Activated CD4-positive, alpha-beta T cell treated with anti-CD3 and anti-CD28 coated beads, Interleukin-2, Interleukin-6, amounts not matched to agents 100 ng/mL and 50 ng/mL, durations not matched to agents 16 hours and 8 hours (primary cell): ENCODE data around the gene TET3.

Source experiments
- DNase-seq: peaks from one replicate; pipeline ENCODE4 v3.0.0-alpha.2; 2020

The TET3 gene

DNA sequence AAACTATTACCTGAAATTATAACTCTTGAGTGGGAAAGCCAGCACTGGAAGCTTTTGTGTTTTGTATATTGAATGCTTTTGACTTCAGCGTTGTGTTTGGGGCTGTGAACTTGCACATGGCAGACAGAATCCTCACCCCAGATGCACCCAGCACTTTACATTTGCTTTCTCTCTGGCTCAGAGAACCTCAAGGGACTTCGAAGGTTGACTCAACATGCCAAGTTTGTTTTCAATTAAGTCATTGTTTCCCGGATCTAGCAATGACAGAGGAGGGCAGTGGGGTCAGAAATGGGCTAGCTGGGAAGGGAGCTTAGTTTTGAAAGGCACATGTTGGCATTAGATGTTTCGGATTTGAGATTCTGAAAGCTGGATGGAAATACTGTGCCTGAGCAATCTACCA is 22.4 kb downstream of the TET3 start:
- DNase-seq: no peak

DNA sequence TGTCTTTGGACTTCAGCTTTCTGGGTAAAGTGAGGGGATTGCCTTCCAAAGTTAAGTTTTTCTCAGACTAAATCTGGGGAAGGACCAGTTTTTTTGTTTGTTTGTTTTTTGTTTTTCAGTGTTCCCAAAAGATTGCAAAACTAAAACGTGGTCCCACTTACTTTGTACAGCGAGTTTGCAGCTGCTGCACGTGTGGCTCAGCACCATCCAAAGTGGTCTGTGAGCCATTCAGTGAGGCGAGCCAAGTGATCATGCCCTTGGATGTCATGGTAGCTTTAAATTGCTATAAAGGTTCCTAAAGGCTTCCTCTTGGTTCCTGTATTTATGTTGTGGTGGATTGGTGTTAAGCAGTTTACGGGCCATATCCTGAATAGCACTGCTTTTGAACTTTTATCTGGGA is 23.0 kb downstream of the TET3 start:
- DNase-seq: no peak

DNA sequence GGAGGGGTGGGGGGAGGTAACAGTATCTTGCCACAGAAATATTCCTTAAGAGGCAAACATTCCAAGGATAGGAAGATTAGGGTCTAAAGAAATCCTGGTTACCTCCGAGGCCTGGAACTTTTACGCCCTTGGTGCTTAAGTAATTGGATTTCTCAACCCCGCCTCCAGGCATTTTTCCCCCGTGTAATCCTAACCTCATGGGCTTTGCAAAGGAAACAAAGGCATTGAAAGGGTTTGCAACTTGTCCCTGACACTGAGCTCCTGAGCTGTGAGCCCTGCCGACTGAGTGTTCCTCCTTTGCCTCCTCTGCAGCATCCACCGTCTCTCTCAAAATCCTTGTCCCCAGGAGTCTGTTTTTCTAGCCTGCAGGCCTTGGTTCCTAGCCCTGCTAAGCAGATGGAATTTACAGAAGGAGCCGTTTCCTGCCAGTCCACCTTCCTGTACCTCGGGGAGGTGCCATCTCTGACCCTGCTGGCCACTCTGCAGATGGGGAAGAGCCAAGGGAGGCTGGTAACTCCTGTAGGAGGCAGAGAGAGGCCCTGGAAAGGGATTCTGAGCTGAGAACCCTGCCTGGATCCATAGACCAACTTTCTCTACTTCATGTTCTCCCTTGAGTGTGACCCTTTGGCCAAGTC is 24.2 kb downstream of the TET3 start:
- no peak for DNase-seq

DNA sequence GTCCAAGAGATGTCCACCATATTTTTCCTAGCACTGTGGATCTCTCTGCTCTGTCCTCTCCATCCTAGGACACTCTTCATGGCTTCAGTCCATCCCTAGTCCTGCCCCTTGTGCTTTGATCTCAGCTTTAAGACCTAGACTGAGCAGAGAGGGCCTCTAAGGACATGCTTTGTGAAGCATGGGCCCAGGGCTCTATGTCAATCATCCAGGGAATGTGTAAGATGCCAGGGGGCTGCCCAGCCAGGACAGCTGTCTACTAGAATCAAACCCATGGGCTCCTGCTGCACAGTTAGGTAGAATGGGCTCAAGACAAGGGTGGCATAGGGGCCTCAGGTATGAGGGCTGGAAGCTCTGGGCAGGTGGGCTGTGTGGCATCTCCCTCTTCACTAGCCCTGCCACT is 24.9 kb downstream of the TET3 start:
- no peak for DNase-seq

DNA sequence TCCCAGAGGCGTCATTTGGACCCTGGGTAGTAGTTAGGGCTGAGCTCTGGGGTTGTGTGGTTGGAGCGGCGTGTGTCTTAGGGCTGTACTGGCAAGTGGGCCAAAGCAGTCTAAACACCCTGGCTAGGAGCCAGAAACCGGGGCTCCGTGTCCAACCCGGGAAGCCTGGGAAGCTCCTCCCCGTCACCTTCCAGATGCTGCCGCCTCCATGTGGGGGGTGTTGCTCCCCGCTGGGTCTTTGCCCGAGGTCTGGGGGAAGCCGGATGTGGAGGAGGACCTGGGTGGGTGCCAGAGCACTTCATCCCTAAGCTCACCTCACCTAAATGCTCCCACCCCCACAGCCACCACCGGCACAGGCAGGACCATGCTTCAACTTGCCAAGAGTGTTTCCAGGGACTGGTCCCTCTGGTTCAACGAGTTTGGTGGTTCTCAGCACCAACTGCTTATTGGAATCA is 25.4 kb downstream of the TET3 start:
- no peak for DNase-seq

DNA sequence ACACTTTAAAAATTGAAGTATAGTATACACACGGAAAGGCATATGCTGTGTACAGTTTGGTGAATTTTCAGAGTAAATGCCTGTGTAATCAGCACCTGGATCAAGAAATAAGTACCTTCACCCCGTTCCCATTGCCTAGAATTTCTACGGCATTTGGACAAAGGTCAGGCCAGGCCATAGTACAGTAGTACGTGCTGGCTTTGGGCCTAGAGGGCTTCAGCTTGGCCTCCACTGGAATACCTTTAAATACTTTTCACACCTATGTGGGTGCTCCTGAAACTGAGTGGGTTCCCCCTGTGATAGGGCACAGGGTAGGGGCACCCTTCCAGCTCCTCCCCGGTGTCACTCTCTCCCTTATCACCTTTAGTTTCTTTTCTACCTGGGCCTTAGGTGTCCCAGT is 26.5 kb downstream of the TET3 start:
- no peak for DNase-seq

DNA sequence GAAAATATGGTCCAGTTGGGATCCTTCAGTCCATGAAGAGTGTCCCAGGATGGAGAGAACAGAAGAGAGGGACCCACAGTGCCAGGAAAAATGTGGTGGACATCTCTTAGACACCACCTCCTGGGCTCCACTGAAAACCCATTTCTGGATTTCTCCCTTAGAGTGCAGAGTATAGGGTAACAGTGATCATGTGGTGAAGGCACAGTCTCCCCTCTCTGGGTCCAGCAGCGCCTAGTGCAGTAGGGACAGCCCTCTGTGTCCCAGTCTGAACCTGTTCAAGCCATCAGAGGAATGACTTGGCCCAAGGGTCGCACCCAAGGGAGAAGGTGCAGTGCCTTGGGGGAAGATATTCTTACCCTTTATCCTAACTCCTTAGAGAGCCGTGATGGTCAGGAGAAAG is 30.1 kb downstream of the TET3 start:
- no peak for DNase-seq

DNA sequence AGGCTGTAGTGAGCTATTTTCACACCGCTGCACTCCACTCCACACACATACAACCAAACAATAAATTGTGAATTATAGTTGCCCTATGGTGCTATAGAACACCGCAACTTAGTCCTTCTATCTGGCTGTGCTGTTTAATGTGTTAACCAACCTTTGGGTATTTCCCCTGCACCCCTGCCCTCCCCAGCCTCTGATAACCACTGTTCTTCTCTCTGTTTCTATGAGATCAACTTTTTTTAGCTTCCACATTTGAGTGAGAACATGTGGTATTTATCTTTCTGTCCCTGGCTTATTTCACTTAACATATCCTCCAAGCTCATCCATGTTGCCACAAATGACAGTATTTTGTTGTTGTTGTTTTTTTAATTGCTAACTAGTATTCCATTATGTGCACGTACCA is 32.5 kb downstream of the TET3 start:
- no peak for DNase-seq

DNA sequence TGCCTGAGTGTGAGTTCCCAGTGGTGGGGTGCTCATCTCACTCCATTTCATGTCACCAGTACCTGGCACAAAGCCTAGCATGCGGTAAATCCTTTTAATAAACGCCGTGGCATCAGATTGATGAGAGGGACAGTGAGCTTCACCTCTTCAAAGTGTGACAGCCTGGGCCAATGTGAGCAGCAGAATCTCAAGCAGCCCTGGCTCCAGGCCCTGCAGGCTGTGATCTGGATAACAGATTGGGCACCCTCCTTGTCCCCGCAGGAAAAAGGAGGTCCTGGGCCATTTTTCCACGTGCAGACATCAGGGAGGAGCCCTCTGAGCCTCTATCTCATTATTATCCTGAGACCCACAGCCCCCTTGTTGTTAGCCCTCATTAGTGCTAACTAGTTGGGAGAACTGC is 34.8 kb downstream of the TET3 start:
- no peak for DNase-seq

DNA sequence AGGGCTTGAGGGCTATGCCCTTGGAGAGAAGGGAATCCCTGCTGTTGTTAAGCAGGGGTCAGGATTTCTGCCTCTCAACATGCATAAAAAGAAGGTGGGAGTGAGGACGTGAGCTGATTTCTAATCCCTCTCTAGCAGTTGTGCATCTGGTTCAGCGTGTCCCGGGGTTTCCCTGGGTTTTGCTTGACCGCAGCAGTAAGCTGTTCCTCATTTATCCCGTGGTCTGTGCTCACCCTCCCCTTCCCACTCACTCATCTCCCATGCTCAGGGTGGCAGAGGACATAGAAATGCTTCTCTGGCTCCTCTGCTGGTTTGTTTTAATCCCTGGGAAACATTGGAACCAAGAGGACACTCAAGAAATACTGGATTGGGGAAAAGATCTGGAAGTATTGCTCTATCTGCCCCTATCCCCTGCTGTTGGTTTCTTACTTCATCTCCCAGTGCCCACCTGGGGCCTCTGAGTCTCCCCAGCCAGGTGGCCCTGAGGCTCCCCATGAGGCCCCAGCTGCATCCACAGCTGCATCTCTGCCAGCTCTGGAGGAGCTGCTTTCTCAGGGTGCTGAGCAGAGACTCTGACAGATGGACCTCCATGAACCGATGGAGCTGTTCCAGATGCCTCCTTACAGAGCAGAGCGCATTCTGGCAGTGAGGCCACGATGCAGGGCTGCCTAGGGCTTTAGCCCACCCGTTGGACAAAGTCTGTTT is 36.1 kb downstream of the TET3 start:
- DNase-seq: no peak

DNA sequence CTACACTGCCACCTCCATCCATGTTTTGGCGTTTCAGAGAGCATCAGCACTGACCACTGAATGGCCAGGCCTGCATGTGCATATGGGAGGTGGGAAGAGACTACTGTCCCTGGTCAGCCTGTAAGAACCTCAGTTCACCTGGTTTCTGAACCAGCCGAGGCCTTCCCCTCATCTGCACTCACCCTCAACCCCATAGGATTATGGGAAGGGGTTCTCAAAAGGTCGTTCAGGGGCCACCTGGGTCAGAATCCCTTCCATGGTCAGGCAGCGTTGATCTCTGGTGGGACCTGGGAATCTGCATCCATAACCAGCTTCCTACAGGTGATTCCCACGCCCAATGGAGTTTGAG is 36.7 kb downstream of the TET3 start:
- no peak for DNase-seq

DNA sequence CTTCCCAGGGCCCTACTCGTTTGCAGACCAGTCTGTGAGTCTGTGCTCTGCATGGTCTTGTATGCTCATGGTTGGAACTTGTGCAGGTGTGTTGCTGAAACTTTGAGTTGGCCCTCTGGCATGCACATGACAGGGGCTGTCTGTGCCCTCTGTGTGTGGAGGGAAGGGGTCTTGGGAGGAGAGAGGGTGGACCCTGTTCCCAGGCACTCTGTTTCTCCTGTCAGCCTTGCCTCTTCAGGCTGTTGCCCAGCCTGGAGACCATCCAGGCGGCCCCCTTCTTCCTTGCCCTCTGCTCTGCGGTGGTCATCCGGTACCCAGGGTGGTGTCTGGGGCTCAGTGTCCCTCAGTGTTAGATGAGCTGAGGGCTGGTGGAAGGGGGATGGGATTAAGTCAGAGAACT is 39.5 kb downstream of the TET3 start:
- no peak for DNase-seq

DNA sequence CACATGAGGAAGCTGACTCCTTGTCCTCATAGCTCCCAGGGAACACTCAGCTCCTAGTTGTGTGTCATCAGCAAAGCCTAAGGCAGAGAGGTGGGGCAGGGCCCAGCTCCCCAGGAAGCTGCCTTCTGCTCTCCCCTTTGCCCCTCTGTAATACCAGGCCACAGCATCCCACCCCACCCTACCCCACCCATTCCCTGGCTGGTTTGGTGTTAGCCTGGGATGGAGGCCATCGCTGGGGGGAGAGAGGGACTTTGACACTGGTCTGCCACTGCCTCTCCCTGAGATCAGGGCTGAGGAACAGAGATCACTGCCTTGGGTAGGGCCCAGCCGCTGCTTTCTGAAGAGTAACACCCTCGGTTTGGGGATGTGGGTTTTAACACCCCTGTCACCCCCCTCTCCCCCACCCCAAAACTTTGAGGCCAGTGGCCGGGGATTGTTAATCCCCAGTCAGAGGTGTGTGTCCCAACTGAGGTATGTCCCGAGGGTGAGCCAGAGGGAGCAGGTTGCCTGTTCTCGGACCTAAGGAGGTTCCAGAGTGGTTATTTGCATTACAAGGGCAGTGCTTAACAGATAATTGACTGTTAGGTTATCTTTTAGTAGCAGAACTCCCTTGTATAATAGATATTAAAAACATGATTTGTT is 41.4 kb downstream of the TET3 start:
- no peak for DNase-seq

DNA sequence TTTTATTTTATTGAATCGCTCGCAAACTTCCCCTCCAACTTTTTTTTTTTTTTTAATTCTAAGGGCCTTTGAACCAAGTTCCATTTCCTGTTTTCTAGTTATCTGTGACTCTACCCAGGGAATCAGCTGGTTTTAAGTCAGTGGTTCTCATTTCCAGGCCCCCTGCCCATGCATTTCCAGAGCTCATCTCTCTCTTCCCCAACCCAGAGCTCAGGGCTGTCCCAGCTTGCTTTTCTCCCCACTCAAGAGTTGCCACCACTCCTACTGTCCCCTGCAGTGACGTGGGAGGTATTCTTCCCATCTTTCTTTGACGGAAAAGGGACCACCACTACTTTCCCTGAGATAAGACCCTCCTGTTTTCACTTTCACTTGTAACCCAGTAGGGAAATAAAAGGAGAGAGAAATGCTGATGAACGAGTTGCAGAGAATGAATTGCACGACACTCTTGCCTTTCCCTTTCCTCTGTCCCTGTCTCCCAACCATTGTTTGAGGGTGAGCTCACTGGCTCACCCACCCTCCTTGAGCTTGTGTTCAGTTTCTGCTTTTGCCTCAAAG is 42.1 kb downstream of the TET3 start:
- no peak for DNase-seq

DNA sequence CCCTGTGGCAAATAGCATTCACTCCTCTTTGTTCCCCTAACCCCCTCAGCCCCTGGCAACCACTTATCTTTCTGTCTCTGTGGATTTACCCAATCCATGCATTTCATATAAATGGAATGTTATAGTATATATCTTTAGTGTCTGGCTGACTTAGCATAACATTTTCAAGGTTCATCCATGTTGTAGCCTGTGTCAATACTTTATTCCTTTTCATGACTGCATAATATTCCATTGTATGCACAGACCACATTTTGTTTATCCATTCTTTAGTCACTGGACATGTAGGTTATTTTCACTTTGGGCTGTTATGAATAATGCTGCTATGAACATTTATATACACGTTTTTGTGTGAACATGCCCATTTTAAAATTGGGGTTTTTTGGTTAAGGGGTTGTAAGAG is 42.8 kb downstream of the TET3 start:
- no peak for DNase-seq

DNA sequence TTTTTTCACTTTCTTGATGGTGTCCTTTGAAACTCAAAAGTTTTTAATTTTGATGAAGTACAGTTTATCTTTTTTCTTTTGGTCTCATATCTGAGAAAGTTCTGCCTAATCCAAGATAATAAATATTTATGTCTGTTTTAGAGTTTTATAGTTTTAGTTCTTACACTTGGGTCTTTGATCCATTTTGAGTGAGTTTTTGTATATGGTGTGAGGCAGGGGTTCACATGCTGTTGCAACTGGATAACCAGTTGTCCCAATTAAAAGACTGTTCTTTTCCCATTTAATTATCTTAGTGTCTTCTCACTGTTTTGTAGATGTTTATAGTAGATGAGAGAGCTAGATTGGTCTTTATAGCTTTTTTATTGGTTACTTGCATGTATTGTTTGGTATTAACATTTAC is 43.6 kb downstream of the TET3 start:
- no peak for DNase-seq

DNA sequence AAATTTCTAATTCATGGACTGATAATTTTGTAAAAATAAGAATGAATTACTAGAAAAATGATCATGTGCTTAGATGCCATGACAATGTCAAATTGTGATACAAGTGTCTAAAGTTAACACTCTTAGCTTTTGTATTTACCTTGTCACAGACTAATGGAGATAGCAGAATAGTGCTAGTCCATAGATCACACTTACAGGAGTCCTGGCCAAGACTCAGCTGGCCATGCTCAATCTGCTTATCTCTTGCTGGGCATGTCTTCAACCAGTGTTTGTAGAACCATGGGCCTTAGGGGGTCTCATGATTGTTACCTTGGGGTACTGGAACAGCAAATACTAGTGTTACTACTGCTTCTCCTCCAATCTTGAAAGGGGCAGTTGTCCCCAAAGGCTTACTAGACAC is 44.0 kb downstream of the TET3 start:
- no peak for DNase-seq

DNA sequence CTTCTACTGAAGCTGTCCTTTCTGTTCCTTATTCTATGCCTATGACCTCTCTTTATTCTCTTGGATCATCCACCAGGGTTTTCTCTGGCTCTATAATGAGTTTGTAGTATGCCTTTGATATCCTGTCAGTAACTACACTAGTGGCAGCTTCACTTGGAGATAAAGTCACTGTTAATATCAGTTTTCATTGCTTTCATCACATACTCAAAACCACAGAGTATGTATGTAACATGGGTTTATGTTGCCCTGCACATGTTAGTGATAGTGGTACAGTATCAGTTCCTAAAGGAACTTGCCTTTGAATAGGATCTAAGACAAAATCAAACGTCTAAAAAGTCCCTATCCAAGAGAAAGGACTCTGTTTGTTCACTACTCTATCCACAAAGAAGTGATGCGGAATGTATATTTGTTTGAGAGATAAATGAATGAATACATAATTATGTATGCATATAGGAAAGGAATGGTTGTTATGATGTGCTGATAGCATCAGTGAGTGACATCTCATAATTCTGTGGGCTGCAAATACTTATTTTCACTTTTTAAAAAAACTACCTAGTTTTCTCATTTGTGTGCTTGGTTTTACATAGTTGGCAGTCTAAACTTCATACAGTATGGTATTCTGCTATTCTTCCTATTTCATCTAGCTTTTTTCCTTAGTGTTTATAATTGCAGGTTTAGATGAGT is 45.1 kb downstream of the TET3 start:
- DNase-seq: no peak

DNA sequence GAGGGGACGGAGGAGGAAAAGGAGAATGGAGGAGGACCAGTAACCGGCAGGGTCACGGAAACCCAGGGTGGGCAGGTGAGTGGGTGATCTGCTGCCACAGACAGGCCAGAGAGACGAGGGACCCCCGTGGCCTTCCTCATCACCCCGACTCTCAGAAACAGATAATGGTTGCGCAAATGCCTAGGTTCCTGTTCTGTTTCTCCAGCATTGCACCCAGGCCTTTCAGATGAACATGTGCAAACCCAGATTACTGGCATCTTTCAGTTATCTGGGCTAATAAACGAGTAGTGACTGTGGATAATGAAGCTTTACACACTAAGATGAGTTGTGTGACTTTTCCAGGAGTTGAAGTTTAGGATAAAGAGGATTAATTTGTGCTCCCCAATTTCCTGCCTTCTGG is 46.5 kb downstream of the TET3 start:
- DNase-seq: no peak

DNA sequence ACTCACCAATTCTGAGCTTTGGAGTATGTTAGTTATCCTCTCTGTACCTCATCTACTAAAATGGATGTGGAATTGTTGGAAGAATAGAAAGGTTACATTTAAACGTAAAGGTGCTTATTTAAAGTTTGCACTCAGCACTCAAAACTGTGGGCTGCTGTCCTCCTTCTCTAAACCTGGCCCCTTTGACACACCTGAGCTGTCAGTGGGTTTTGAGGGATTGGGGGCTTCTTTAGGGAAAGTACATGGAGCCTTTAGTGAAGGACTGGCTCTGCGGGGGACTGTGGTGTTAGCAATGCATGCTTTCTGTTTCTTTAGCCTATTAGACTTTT is 47.2 kb downstream of the TET3 start:
- DNase-seq: no peak

DNA sequence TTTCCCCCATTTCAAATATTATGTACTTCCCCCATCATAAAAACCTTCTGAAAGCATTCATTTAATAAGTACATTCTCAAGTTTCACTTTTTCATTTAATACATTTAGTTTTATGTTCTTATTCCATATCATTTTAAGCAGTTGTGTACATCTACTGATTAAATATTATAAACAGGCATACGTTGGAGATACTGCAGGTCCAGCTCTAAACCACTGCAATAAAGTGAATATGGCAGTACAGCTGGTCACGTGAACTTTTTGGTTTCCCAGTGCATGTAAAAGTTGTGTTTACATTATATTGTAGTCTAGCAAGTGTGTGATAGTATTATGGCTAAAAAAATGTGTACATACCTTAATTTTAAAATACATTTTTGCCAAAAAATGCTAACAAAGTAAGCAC is 48.7 kb downstream of the TET3 start:
- DNase-seq: no peak
